A549 (cell line): Measurements from ENCODE around the gene NRXN3.

Experiments used
- CEBPB ChIP-seq, 2 experiments: fragments of >200 bp in 1 of 2; sonication (Bioruptor Twin) in 1 of 2; formaldehyde crosslinking in 1 of 2; IDR thresholded peaks; 2 replicates each; pipeline ENCODE4 v1.6.1; 2012 to 2016
- CHD2 ChIP-seq: fragments of 150-350 bp; IDR thresholded peaks from 2 replicates; pipeline ENCODE4 v1.6.1; 2014; ENCODE audit warnings: low read length; ENCODE audit not compliant: partially characterized antibody
- CTCF ChIP-seq: fragments of >200 bp; sonication (Bioruptor Twin); formaldehyde crosslinking; IDR thresholded peaks from 3 replicates; pipeline ENCODE4 v1.5.1; 2016
- EP300 ChIP-seq, 2 experiments: fragments of >200 bp; sonication (Bioruptor Twin); formaldehyde crosslinking; IDR thresholded peaks; 2 replicates in 1 of 2; 3 replicates in 1 of 2; pipeline ENCODE4 v1.6.1; 2016 to 2017
- HMGXB4 ChIP-seq: fragments of 250-450 bp; sonication (Bioruptor Pico); IDR thresholded peaks from 2 replicates; pipeline ENCODE4 v1.5.0; 2021; ENCODE audit warnings: mild to moderate bottlenecking, moderate library complexity, borderline replicate concordance
- JUN ChIP-seq, 2 experiments: fragments of >200 bp; sonication (Bioruptor Twin); formaldehyde crosslinking; IDR thresholded peaks; 2 replicates in 1 of 2; 3 replicates in 1 of 2; pipeline ENCODE4 v1.6.1; 2016 to 2017
- JUNB ChIP-seq: fragments of >200 bp; sonication (Bioruptor Twin); formaldehyde crosslinking; IDR thresholded peaks from 2 replicates; pipeline ENCODE4 v1.6.1; 2016
- KDM1A ChIP-seq: fragments of 200-600 bp; sonication (generic); IDR thresholded peaks from 2 replicates; pipeline ENCODE4 v1.6.1; 2016; ENCODE audit warnings: low read depth, mild to moderate bottlenecking

GRCh38 chr14:79766511-79766910 lies 1596.3 kb downstream of the NRXN3 start:
- TF ChIP-seq CHD2, result no peak
- no peak for TF ChIP-seq CTCF
- no peak for TF ChIP-seq KDM1A
- no peak for TF ChIP-seq JUN (IDR thresholded peaks at IDR 0.05)
- no peak for TF ChIP-seq CEBPB (IDR thresholded peaks at IDR 0.05)
- no peak for TF ChIP-seq JUNB
- TF ChIP-seq HMGXB4 (CRISPR knock-in tag), result no peak
- no peak for TF ChIP-seq EP300 (IDR thresholded peaks at IDR 0.05)
